Measurements from ENCODE around the gene PDCD2L.

The PDCD2L gene

DNA sequence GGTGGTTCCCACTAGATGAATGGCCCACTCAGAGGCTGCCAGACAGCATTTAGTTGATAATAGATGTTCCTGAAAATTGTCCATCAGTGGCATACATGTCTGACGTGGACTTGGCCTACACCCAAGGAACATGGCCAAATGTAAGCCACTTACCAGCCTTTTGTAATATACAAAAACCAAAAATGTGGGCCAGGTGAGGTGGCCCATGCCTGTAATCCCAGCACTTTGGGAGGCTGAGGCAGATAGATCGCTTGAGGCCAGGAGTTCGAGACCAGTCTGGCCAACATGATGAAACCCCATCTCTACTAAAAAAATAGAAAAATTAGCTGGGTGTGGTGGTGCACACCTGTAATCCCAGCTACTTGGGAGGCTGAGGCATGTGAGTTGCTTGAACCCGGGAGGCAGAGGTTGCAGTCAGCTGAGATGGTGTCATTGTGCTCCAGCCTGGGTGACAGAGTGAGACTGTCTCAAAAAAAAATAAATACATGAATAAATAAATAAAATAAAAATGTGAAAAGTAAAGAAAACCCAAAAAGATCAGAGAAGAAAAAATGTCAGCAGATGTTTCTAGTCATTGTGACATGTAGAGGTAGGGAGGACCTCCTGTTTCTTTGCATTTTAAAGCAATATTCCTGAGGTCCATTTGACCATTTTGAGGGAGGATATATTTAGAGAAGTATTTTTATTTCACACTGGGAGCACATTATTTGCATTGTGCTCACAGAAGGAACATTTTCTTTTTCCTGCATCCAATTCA is 70.2 kb downstream of the PDCD2L start:
- no peak for DNase-seq

DNA sequence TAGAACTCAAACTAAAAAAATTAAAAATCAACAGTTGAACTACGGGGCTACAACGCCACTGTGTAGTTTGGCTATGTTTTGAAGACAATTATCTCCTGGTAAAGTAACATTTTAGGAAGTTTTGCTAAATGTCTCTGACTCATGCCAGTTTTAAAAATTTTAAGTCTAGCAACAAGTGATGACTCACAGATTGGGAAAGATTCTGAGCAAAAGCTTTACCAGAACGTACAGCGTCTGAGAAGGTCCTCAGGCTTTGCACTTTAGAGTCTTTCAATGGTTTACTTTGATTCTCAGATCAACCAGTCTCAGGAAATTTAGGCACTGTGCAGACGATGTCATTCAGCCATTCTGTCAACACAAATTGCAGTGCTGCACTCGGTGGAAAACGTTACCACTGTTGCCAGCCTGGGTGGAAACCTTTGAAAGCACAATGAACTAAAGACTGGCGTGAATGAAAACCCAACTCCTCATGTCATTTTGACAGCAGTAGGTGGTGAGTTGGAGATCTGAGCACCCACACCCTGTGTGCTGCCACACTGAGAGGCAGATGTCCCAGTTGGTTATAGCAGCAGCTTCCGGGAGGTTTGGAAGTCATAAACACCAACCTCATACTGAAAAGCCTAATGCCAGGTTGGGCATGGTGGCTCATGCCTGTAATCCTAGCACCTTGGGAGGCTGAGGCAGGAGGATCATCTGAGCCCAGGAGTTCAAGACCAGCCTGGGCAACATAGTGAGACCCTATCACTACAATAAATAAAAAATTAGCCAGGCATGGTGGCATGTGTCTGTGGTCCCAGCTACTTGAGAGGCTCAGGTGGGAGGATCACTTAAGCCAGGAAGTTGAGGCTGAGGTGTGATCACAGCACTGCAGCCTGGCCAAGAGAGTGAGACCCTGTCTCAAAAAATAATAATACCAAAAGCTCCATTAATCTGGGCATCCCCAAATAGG is 71.1 kb downstream of the PDCD2L start:
- peak in 1 of 2 donors; percentile 18 for DNase-seq
